Heart right ventricle (tissue), 16 donors: Measurements from ENCODE around the gene MOSMO. TPM values are rescaled to one million over a fixed set of nuclear protein-coding genes. Genes with fewer than 3 reads are reported as not detected.

Experiments
- ATAC-seq, 8 donors: fragments of 200-7000 bp; cut with Tn5 transposase; one replicate each; pipeline ENCODE4 v1.9.1; 2020; ENCODE audit warnings: mild to moderate bottlenecking in 8 of 8, moderate library complexity in 8 of 8, moderate number of reproducible peaks in 1 of 8
- DNase-seq, 2 donors: peaks; one replicate each; pipeline ENCODE4 v3.0.0-alpha.2; 2020
- H3K27ac ChIP-seq, 10 donors: fragments of 200-600 bp; sonication (generic) in 2 of 10; one replicate each; pipeline versions ENCODE4 v1.5.0 to v1.8.0; 2020 to 2022; ENCODE audit warnings: mild to moderate bottlenecking in 3 of 10
- H3K27me3 ChIP-seq, 7 donors: fragments of 200-600 bp; one replicate each; pipeline ENCODE4 v1.8.0; 2021 to 2022; ENCODE audit warnings: mild to moderate bottlenecking in 2 of 7
- H3K36me3 ChIP-seq, 9 donors: fragments of 200-600 bp; sonication (generic) in 1 of 9; one replicate each; pipeline versions ENCODE4 v1.5.0 to v1.8.0; 2020 to 2022; ENCODE audit warnings: mild to moderate bottlenecking in 2 of 9
- H3K4me1 ChIP-seq, 9 donors: fragments of 200-600 bp; sonication (generic) in 1 of 9; one replicate each; pipeline versions ENCODE4 v1.5.0 to v1.8.0; 2020 to 2022; ENCODE audit warnings: mild to moderate bottlenecking in 4 of 9
- H3K4me3 ChIP-seq, 10 donors: fragments of 200-600 bp; sonication (generic) in 2 of 10; one replicate each; pipeline versions ENCODE4 v1.5.0 to v1.8.0; 2020 to 2022; ENCODE audit warnings: mild to moderate bottlenecking in 7 of 10, moderate library complexity in 2 of 10
- H3K9me3 ChIP-seq, 11 donors: fragments of 200-600 bp in 10 of 11; sonication (generic) in 2 of 11; one replicate each; pipeline versions ENCODE4 v1.5.0 to v1.8.0; 2013 to 2022; ENCODE audit warnings: mild to moderate bottlenecking in 2 of 11, control low read depth in 1 of 11, moderate library complexity in 1 of 11
- CTCF ChIP-seq, 9 donors: fragments of 200-600 bp; sonication (generic) in 2 of 9; IDR thresholded peaks; one replicate each; pipeline versions ENCODE4 v1.5.0 to v1.8.0; 2021 to 2022; ENCODE audit warnings: antibody characterized with exemption in 9 of 9, mild to moderate bottlenecking in 5 of 9, moderate library complexity in 1 of 9
- WGBS, 2 donors: extraction: QIAGEN DNeasy Blood & Tissue Kit; methylation state at CpG; one replicate each; pipeline ENCODE4 v1.1.7; 2013; ENCODE audit warnings: inconsistent platforms in 1 of 2; 5-methylcytosine and 5-hydroxymethylcytosine counted together
- intact Hi-C, 10 donors: fragments of 100-400 bp; cut with DNase I; formaldehyde crosslinking; loops; one replicate each; pipeline versions ENCODE4 v1.11.1 to v1.14.2; 2022
- polyA plus RNA-seq, 2 donors: library from polyadenylated mRNA; stranded (reverse); fragments of 200-250 nt; gene quantifications; one replicate each; pipeline ENCODE4 v1.2.3, GENCODE V29; 2013
- total RNA-seq, 10 donors: library from RNA; stranded (reverse); fragmentation: NEBNext Ultra II Directional in 3 of 10; extraction: Animal tissue kit (Norgen Biotek cat#: 25700) in 3 of 10; gene quantifications; one replicate each; pipeline versions ENCODE4 v1.2.1 to v1.2.4, GENCODE V29; 2021 to 2023
- donor health status: Arrhythmogenic right ventricular cardiomyopathy.
- donor health status: ischemic (EF 13 %, LVEDD 7.1; RV severe dilation, severe dysfunction).
- donor health status: healthy with polysubstance abuse.
- donor health status: DM: no; HTN: yes; CAD: no.
- donor health status: DM: no; HTN: no; CAD: no.
- donor health status: ischemic (EF 25% LVEDD 6.9; RV normal size, moderate dysfunction).
- donor health status: ischemic (EF 25% LVEDD 5.7; RV mildly dilated, moderate dysfunction).
- donor health status: healthy.
- donor health status: DM: yes; HTN: yes; CAD: no.
- donor health status: Ischemic cardiomyopathy.
- donor health status: ischemic (EF 35%, LVEDD 5.7; RV mildly dilated, moderate dysfunction).
- donor health status: nonischemic (EF 11% LVEDD 7.7; RV severe dilation, severe dysfunction).
- donor health status: DM: yes; HTN: yes; CAD: no.
- donor health status: PGD.
- donor health status: ischemic (EF 29% LVEDD 5.4; RV normal size, mild dysfunction).
- donor health status: nonischemic (EF 23%, LVEDD 6.1; RV moderate dilation, normal function).

The MOSMO gene
- total and polyA plus RNA-seq, 12 donors: 7.5 to 13.0 (median 11.3) TPM

DNA sequence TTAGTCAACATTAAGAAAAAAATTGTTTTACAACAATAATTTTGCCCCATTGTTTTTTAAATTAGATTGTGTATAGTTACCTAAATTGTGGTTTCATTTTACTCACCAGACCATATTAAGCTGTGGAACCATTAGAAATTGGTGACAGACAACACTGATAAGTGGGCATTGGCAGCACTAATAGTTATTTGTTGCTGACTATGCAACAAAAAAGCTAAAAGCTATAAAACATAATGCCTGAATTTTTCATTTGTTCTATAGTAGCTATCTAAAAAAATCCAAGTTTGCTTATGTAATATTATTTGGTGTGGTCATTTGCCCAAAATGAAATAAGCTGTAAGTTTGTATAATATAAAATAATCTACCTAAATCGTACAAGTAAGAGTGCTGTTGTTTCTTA, 70.7 kb downstream of the MOSMO start:
- intact Hi-C loops: loop anchor here in 8 of 10 donors (1.0 to 10.0 kb wide), 6 partner anchors 76 to 921 kb away; partner anchors contain the start of genes PDZD9 (in 5 of the 8), UQCRC2 (in 2 of the 8) and LDAF1 (in 1 of the 8)
- H3K9me3 ChIP-seq: no peaks in the 10 kb centered on the region
- no peak overlapping the region for H3K4me3 ChIP-seq
- no peak overlapping the region for H3K27ac ChIP-seq
- no peaks in the 10 kb centered on the region for H3K27me3 ChIP-seq
- H3K4me1 ChIP-seq: peaks cover 0 to 7% (median 3%) of the 10 kb centered on the region in 9 donors
- DNase-seq (no peak), ATAC-seq (no peak)
- H3K36me3 ChIP-seq: peaks cover 0 to 49% (median 0%) of the 10 kb centered on the region in 9 donors
- no peak for TF ChIP-seq CTCF (IDR thresholded peaks at IDR 0.05)
- 84 to 94% methylated on average over 1 of the region's 1 CpG for WGBS, 2 donors

DNA sequence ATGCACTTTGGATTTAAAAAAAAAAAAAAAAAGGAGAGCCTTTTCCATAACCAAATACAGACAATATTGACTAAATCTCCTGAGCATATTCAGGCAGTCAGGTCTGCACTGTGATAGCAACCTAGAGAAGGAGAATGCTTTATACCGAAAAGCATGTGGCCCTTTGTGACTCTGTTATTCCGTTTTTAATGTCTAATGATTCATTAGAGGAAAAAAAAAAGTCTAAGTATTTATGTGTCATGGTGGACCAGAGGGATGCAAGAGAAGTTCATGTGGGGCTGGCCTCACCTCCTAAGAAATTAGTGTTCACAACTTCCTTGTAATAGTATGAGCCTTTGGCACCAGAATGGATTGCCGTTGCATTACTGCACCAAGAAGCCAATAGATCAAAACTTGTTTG, 73.1 kb downstream of the MOSMO start:
- Histone ChIP-seq H3K4me1 (peaks cover 0 to 6% (median 0%) of the 10 kb centered on the region in 9 donors), H3K36me3 (peaks cover 0 to 51% (median 5%) of the 10 kb centered on the region in 9 donors), H3K4me3 (no peak overlapping the region), H3K27ac (no peak overlapping the region), H3K9me3 (no peaks in the 10 kb centered on the region), H3K27me3 (no peaks in the 10 kb centered on the region)
- no peak for TF ChIP-seq CTCF (IDR thresholded peaks at IDR 0.05)
- 91 to 93% methylated on average over 3 of the region's 3 CpGs for WGBS, 2 donors
- intact Hi-C loops: no loop called here
- ATAC-seq (no peak), DNase-seq (no peak)

DNA sequence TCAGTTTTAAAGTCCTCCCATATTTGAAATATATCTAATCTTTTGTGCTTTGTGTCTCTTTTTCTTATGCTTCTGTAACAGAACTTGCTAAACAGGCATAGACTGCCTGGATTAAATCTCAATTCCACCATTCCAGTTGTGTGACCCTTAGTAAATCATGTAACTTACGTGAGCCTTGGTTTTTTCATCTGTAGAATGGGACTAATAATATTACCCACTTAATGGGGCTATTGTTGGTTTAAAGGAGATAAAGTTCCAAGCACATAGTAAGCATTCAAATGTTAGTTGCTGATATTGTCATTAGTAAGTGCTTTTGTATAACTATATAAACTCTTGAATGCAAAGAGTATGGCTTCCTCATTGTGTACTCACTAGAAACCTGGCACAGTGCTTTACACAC, 78.5 kb downstream of the MOSMO start:
- H3K27ac ChIP-seq: no peak overlapping the region
- no peaks in the 10 kb centered on the region for H3K27me3 ChIP-seq
- no peak for ATAC-seq
- peaks cover 0 to 11% (median 0%) of the 10 kb centered on the region in 9 donors for H3K4me1 ChIP-seq
- intact Hi-C loops: no loop called here
- no peak for DNase-seq
- peaks cover 0 to 36% (median 6%) of the 10 kb centered on the region in 9 donors for H3K36me3 ChIP-seq
- 98 to 100% methylated on average over 1 of the region's 1 CpG for WGBS, 2 donors
- no peak for TF ChIP-seq CTCF (IDR thresholded peaks at IDR 0.05)
- no peaks in the 10 kb centered on the region for H3K9me3 ChIP-seq
- no peak overlapping the region for H3K4me3 ChIP-seq

DNA sequence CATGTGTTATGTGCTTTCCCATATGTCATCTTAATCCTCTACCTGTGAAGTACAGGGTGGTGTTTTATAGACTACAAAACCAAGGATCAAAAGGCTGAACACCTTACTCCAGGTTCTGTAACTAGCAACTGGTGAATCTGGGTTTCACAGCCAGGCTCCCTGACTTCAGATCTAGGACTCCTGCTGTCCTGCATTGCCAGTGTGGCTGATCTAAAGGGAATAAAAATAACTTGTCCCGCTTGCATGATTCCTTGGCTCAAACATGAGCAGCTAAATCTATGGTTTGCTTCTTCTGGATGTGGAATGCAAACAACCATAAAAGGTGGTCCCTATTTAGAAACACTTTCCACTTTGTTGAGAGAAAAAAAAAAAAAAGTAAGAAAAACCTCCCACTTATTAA, 80.7 kb downstream of the MOSMO start:
- H3K36me3 ChIP-seq: peaks cover 0 to 22% (median 6%) of the 10 kb centered on the region in 9 donors
- intact Hi-C loops: no loop called here

More for the DNA sequence above, 80.7 kb downstream of the MOSMO start:
- 51 to 67% methylated on average over 1 of the region's 1 CpG for WGBS, 2 donors
- no peak for DNase-seq
- H3K9me3 ChIP-seq: no peaks in the 10 kb centered on the region
- peak in 3 of 8 donors; percentile 52 to 68 (median 61) for ATAC-seq
- TF ChIP-seq CTCF (IDR thresholded peaks at IDR 0.05): no peak
- H3K27me3 ChIP-seq: no peaks in the 10 kb centered on the region
- H3K27ac ChIP-seq: peak overlapping the region in 2 of 10 donors; percentile 11 to 30
- H3K4me3 ChIP-seq: no peak overlapping the region
- H3K4me1 ChIP-seq: peaks cover 0 to 26% (median 6%) of the 10 kb centered on the region in 9 donors
